H9 (cell line): ENCODE results near the gene CAMTA1. TPM values are rescaled to one million over a fixed set of nuclear protein-coding genes. Genes with fewer than 3 reads are reported as not detected.
A peak's percentile ranks its signal among the peaks of the same experiment; 100 is the strongest.

Experiments used
- DNase-seq: peaks from one replicate; pipeline ENCODE4 v3.0.0-alpha.2; 2017
- H2AFZ ChIP-seq: one replicate; pipeline ENCODE4 v1.6.1; 2013; ENCODE audit warnings: mild to moderate bottlenecking, low read length, control low read depth, moderate library complexity
- H2AK5ac ChIP-seq: 2 replicates; pipeline ENCODE4 v1.6.1; 2013; ENCODE audit warnings: low read length, control low read depth, mixed read lengths; ENCODE audit not compliant: insufficient read length
- H2BK120ac ChIP-seq: one replicate; pipeline ENCODE4 v1.6.1; 2013; ENCODE audit warnings: low read depth, mild to moderate bottlenecking, low read length, control low read depth, inconsistent platforms; ENCODE audit not compliant: poor library complexity, severe bottlenecking
- H2BK12ac ChIP-seq: 2 replicates; pipeline ENCODE4 v1.6.1; 2013; ENCODE audit warnings: low read length, control low read depth, mixed read lengths, low read depth; ENCODE audit not compliant: insufficient read length
- H2BK15ac ChIP-seq: 2 replicates; pipeline ENCODE4 v1.6.1; 2013; ENCODE audit warnings: low read depth, low read length, control low read depth
- H2BK20ac ChIP-seq: one replicate; pipeline ENCODE4 v1.6.1; 2013; ENCODE audit warnings: low read depth, mild to moderate bottlenecking, low read length, control low read depth, inconsistent platforms; ENCODE audit not compliant: poor library complexity, severe bottlenecking
- H2BK5ac ChIP-seq: 2 replicates; pipeline ENCODE4 v1.6.1; 2013; ENCODE audit warnings: low read length, control low read depth, mixed read lengths; ENCODE audit not compliant: insufficient read length
- H3K14ac ChIP-seq: 2 replicates; pipeline ENCODE4 v1.6.1; 2013; ENCODE audit warnings: low read length, control low read depth; ENCODE audit not compliant: insufficient read depth
- H3K18ac ChIP-seq: 2 replicates; pipeline ENCODE4 v1.6.1; 2013; ENCODE audit warnings: low read depth, mild to moderate bottlenecking, mixed read lengths, low read length, control low read depth; ENCODE audit not compliant: insufficient read length
- H3K23ac ChIP-seq: 2 replicates; pipeline ENCODE4 v1.6.1; 2013; ENCODE audit warnings: low read length, control low read depth, mixed read lengths, low read depth; ENCODE audit not compliant: insufficient read length
- H3K23me2 ChIP-seq: 2 replicates; pipeline ENCODE4 v1.6.1; 2013; ENCODE audit warnings: low read depth, mild to moderate bottlenecking, mixed read lengths, low read length, control low read depth; ENCODE audit not compliant: insufficient read length, poor library complexity, severe bottlenecking
- H3K27ac ChIP-seq: 2 replicates; pipeline ENCODE4 v1.5.1; 2013; ENCODE audit warnings: low read length, control low read depth, mixed read lengths, low read depth; ENCODE audit not compliant: insufficient read length
- H3K27me3 ChIP-seq: 2 replicates; pipeline ENCODE4 v1.6.1; 2013; ENCODE audit warnings: low read length, control low read depth, inconsistent platforms; ENCODE audit not compliant: insufficient read depth
- H3K4ac ChIP-seq: 2 replicates; pipeline ENCODE4 v1.6.1; 2013; ENCODE audit warnings: low read depth, mild to moderate bottlenecking, control low read depth, inconsistent platforms, low read length, moderate library complexity
- H3K4me1 ChIP-seq: 2 replicates; pipeline ENCODE4 v1.6.1; 2013; ENCODE audit warnings: low read length, control low read depth, inconsistent platforms; ENCODE audit not compliant: insufficient read depth
- H3K4me2 ChIP-seq: 2 replicates; pipeline ENCODE4 v1.6.1; 2013; ENCODE audit warnings: low read length, control low read depth, mixed read lengths; ENCODE audit not compliant: insufficient read length, insufficient read depth
- H3K56ac ChIP-seq: 2 replicates; pipeline ENCODE4 v1.6.1; 2013; ENCODE audit warnings: low read depth, mild to moderate bottlenecking, mixed read lengths, low read length, control low read depth; ENCODE audit not compliant: insufficient read length
- H3K79me1 ChIP-seq: 2 replicates; pipeline ENCODE4 v1.6.1; 2013; ENCODE audit warnings: low read depth, mild to moderate bottlenecking, moderate library complexity, low read length, control low read depth, inconsistent platforms; ENCODE audit not compliant: insufficient read depth, poor library complexity, severe bottlenecking
- H3K79me2 ChIP-seq: 2 replicates; pipeline ENCODE4 v1.6.1; 2013; ENCODE audit warnings: low read length, control low read depth, inconsistent platforms; ENCODE audit not compliant: insufficient read depth
- H3K9ac ChIP-seq: 2 replicates; pipeline ENCODE4 v1.6.1; 2013; ENCODE audit warnings: low read length, control low read depth, mixed read lengths; ENCODE audit not compliant: insufficient read length; ENCODE audit errors: extremely low read depth
- H3K9me3 ChIP-seq: one replicate; pipeline ENCODE4 v1.6.1; 2013; ENCODE audit warnings: low read depth, low read length, inconsistent platforms; ENCODE audit not compliant: control insufficient read depth
- H3T11ph ChIP-seq: one replicate; pipeline ENCODE4 v1.6.1; 2013; ENCODE audit warnings: mild to moderate bottlenecking, low read length, control low read depth, inconsistent platforms
- H4K20me1 ChIP-seq: one replicate; pipeline ENCODE4 v1.6.1; 2013; ENCODE audit not compliant: control insufficient read depth, insufficient read length, insufficient read depth
- H4K5ac ChIP-seq: 2 replicates; pipeline ENCODE4 v1.6.1; 2013; ENCODE audit warnings: low read depth, mild to moderate bottlenecking, mixed read lengths, low read length, control low read depth; ENCODE audit not compliant: insufficient read length
- H4K8ac ChIP-seq: replicated peaks from 2 replicates; pipeline ENCODE4 v1.6.1; 2013; ENCODE audit warnings: low read length, control low read depth, mixed read lengths, low read depth; ENCODE audit not compliant: insufficient read length
- H4K91ac ChIP-seq: 2 replicates; pipeline ENCODE4 v1.6.1; 2013; ENCODE audit warnings: low read depth, mild to moderate bottlenecking, moderate library complexity, mixed read lengths, low read length, control low read depth; ENCODE audit not compliant: insufficient read length
- H3K27ac Mint-ChIP-seq, 3 experiments: 2 replicates in 2 of 3; 3 replicates in 1 of 3; pipeline ENCODE4 v1.8.0; 2020 to 2021; ENCODE audit warnings: mixed read lengths in 3 of 3, mild to moderate bottlenecking in 1 of 3, moderate library complexity in 1 of 3
- H3K27me3 Mint-ChIP-seq: 2 replicates; pipeline ENCODE4 v1.8.0; 2021; ENCODE audit warnings: low read depth, mild to moderate bottlenecking, moderate library complexity, mixed read lengths
- H3K36me3 Mint-ChIP-seq, 3 experiments: 2 replicates in 2 of 3; 3 replicates in 1 of 3; pipeline ENCODE4 v1.8.0; 2020 to 2021; ENCODE audit warnings: low read depth in 3 of 3, mixed read lengths in 3 of 3; ENCODE audit not compliant: insufficient read depth in 1 of 3
- H3K4me1 Mint-ChIP-seq, 2 experiments: 2 replicates each; pipeline ENCODE4 v1.8.0; 2020; ENCODE audit warnings: mixed read lengths in 2 of 2
- H3K4me3 Mint-ChIP-seq, 2 experiments: 2 replicates in 1 of 2; 3 replicates in 1 of 2; pipeline ENCODE4 v1.8.0; 2020 to 2021; ENCODE audit warnings: mild to moderate bottlenecking in 2 of 2, mixed read lengths in 2 of 2, moderate library complexity in 1 of 2
- H3K9me3 Mint-ChIP-seq, 2 experiments: 2 replicates in 1 of 2; 3 replicates in 1 of 2; pipeline ENCODE4 v1.8.0; 2020; ENCODE audit warnings: mild to moderate bottlenecking in 2 of 2, mixed read lengths in 2 of 2, moderate library complexity in 1 of 2
- WGBS: extraction: QIAGEN DNeasy Blood & Tissue Kit; methylation state at CpG from one replicate; pipeline ENCODE4 v1.1.7; 2013; ENCODE audit warnings: missing lambda C conversion rate, low lambda C conversion rate, mixed read lengths; ENCODE audit not compliant: insufficient read length; ENCODE audit errors: extremely low coverage; 5-methylcytosine and 5-hydroxymethylcytosine counted together
- total RNA-seq: library from RNA; stranded (reverse); gene quantifications from 2 replicates; pipeline ENCODE4 v1.2.1, GENCODE V29; 2021
- TF ChIP-seq, protein P1 (sequence below): fragments of 200-600 bp; sonication (generic); conservative IDR thresholded peaks from 3 replicates; pipeline ENCODE4 v1.8.0; 2021; ENCODE audit warnings: antibody characterized with exemption, mild to moderate bottlenecking

Gene CAMTA1
- total RNA-seq, 1 experiment from 2014 or later, result 115 TPM

DNA sequence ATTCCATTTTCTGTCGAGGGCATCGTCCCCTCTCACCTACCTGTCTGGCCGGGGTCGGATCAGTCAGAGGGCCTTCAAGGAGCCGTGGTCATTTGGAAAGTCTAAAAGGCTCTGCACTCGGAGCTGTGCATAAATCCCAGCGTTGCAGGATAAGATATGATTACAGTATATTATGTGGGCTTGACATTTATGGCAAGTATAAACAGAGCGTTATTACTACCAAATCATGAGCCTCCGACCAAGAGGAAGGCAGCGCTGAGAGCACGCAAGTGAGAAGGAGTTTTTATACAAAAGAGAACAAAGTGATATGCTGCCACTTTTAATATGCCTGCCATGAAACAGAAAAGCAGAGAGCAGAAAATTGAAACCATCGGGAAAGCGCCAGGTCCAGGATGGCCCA is 566.4 kb downstream of the CAMTA1 start:
- no peak for DNase-seq
- no peaks in the 10 kb centered on the region for H3K79me2 ChIP-seq
- H3K18ac ChIP-seq, result no peak overlapping the region
- no peak overlapping the region for H3K4ac ChIP-seq
- H3K27me3 Mint-ChIP-seq, result no peaks in the 10 kb centered on the region
- H3K23ac ChIP-seq, result no peak overlapping the region
- no peaks in the 10 kb centered on the region for H3K36me3 Mint-ChIP-seq
- no peaks in the 10 kb centered on the region for H3K23me2 ChIP-seq
- no peaks in the 10 kb centered on the region for H3K79me1 ChIP-seq
- no peak overlapping the region for H2AFZ ChIP-seq
- no peak overlapping the region for H3K4me3 Mint-ChIP-seq
- H2BK15ac ChIP-seq, result no peak overlapping the region
- H3K27ac ChIP-seq, result no peak overlapping the region
- H4K91ac ChIP-seq, result no peak overlapping the region
- H3K14ac ChIP-seq, result no peak overlapping the region
- H3K9ac ChIP-seq, result no peak overlapping the region
- no CpG with 5 or more reads among the region's 13 CpGs for WGBS
- TF ChIP-seq, protein P1, sequence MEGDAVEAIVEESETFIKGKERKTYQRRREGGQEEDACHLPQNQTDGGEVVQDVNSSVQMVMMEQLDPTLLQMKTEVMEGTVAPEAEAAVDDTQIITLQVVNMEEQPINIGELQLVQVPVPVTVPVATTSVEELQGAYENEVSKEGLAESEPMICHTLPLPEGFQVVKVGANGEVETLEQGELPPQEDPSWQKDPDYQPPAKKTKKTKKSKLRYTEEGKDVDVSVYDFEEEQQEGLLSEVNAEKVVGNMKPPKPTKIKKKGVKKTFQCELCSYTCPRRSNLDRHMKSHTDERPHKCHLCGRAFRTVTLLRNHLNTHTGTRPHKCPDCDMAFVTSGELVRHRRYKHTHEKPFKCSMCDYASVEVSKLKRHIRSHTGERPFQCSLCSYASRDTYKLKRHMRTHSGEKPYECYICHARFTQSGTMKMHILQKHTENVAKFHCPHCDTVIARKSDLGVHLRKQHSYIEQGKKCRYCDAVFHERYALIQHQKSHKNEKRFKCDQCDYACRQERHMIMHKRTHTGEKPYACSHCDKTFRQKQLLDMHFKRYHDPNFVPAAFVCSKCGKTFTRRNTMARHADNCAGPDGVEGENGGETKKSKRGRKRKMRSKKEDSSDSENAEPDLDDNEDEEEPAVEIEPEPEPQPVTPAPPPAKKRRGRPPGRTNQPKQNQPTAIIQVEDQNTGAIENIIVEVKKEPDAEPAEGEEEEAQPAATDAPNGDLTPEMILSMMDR, result no peak
- H3K9me3 ChIP-seq, result no peaks in the 10 kb centered on the region
- no peaks in the 10 kb centered on the region for H3K27me3 ChIP-seq
- no peaks in the 10 kb centered on the region for H4K20me1 ChIP-seq
- H2BK20ac ChIP-seq, result no peak overlapping the region
- H4K5ac ChIP-seq, result no peak overlapping the region
- no peaks in the 10 kb centered on the region for H3K4me1 ChIP-seq
- no peak overlapping the region for H2BK5ac ChIP-seq
- H3K56ac ChIP-seq, result no peak overlapping the region
- H3K27ac Mint-ChIP-seq, result peak overlapping the region in 1 of 3 experiments; percentile 85; a peak in 1 of 7 replicates
- no peak overlapping the region for H4K8ac ChIP-seq
- peaks cover 0 to 3% of the 10 kb centered on the region in 2 experiments; a peak in 1 of 4 replicates for H3K4me1 Mint-ChIP-seq
- no peak overlapping the region for H3T11ph ChIP-seq
- no peak overlapping the region for H3K4me2 ChIP-seq
- no peak overlapping the region for H2BK12ac ChIP-seq
- no peaks in the 10 kb centered on the region; a peak in 1 of 5 replicates for H3K9me3 Mint-ChIP-seq
- no peak overlapping the region for H2BK120ac ChIP-seq
- no peak overlapping the region for H2AK5ac ChIP-seq
